ENCODE data around the gene RAPGEF4. TPM values are rescaled to one million over a fixed set of nuclear protein-coding genes. Genes with fewer than 3 reads are reported as not detected.

RAPGEF4 gene
- total and polyA plus RNA-seq, 2 of the 8 experiments (the other 6 are each of a cell fraction or from before 2014, with no cell fraction given), result 1.2 to 2.6 TPM

GRCh38 chr2:172855588-172855987, 119.9 kb downstream of the RAPGEF4 start:
- no peak overlapping the region for H4K5ac ChIP-seq (ENCODE audit: insufficient read length, low read depth, low read length)
- H3K27ac ChIP-seq (ENCODE audit: low read depth, low read length), result no peak overlapping the region
- H3K79me1 ChIP-seq (ENCODE audit: low read depth, low read length), result no peaks in the 10 kb centered on the region
- H3K4me3 ChIP-seq (ENCODE audit: extremely low read depth in 1 of 4, insufficient read depth in 2 of 4, low read depth in 3 of 4, low read length in 4 of 4), result no peak overlapping the region
- H3K9me3 ChIP-seq (ENCODE audit: insufficient read depth in 2 of 2, low read depth in 1 of 2, low read length in 1 of 2), result peaks cover 0 to 5% of the 10 kb centered on the region in 2 experiments; a peak in 2 of 4 replicates
- H3K9ac ChIP-seq (replicated peaks in 1 of 4; ENCODE audit: extremely low read depth in 1 of 4, low read depth in 3 of 4, low read length in 3 of 4), result no peak overlapping the region
- no peak overlapping the region for H3K4me2 ChIP-seq (ENCODE audit: insufficient read depth in 1 of 2, low read depth in 2 of 2, low read length in 2 of 2)
- H3K36me3 ChIP-seq (ENCODE audit: control insufficient read depth in 2 of 4, insufficient read depth in 4 of 4, low read length in 3 of 4), result no peaks in the 10 kb centered on the region
- H2BK12ac ChIP-seq (ENCODE audit: low read depth, low read length), result no peak overlapping the region
- H2AK5ac ChIP-seq (ENCODE audit: low read depth, low read length), result no peak overlapping the region
- H3K4ac ChIP-seq (replicated peaks; ENCODE audit: insufficient read length, low read depth, low read length), result no peak overlapping the region
- no peak overlapping the region for H3K18ac ChIP-seq (ENCODE audit: extremely low read depth, low read length)
- no peak overlapping the region for H2AFZ ChIP-seq (ENCODE audit: low read length)
- H2BK5ac ChIP-seq (ENCODE audit: low read depth, low read length), result no peak overlapping the region
- FAIRE-seq (no peak), DNase-seq (ENCODE audit: low read depth in 1 of 2, low spot score in 2 of 2) (no peak)
- no peak overlapping the region for H2BK15ac ChIP-seq (ENCODE audit: low read length)
- H3K27me3 ChIP-seq (replicated peaks in 1 of 4; ENCODE audit: control insufficient read depth in 3 of 4, extremely low read depth in 1 of 4, insufficient read depth in 3 of 4, low read length in 3 of 4), result no peaks in the 10 kb centered on the region
- H4K20me1 ChIP-seq (replicated peaks in 1 of 2; ENCODE audit: control insufficient read depth in 1 of 2, insufficient read depth in 2 of 2, low read length in 2 of 2), result no peaks in the 10 kb centered on the region
- no peaks in the 10 kb centered on the region for H3K79me2 ChIP-seq (ENCODE audit: control insufficient read depth in 1 of 2, insufficient read depth in 2 of 2, low read length in 2 of 2)
- H2BK20ac ChIP-seq (ENCODE audit: low read length), result no peak overlapping the region
- H4K8ac ChIP-seq (ENCODE audit: extremely low read depth, insufficient read depth, low read length), result no peak overlapping the region
- H3K56ac ChIP-seq (replicated peaks; ENCODE audit: insufficient read length, low read depth, low read length), result no peak overlapping the region
- CTCF ChIA-PET (ENCODE audit: partially characterized antibody), result interaction anchor here (1.2 kb wide), 1 partner anchor 10 kb away, joined by 4 read pairs; no protein-coding TSS in a partner anchor
- no peaks in the 10 kb centered on the region for H3K4me1 ChIP-seq (replicated peaks in 1 of 4; ENCODE audit: control insufficient read depth in 3 of 4, insufficient read depth in 4 of 4, low read length in 3 of 4)
- H2BK120ac ChIP-seq (replicated peaks; ENCODE audit: low read depth, low read length), result no peak overlapping the region
- H4K91ac ChIP-seq (replicated peaks; ENCODE audit: insufficient read length, low read length), result no peak overlapping the region
- TF ChIP-seq POLR2A (IDR thresholded peaks at IDR 0.05; ENCODE audit: control extremely low read depth in 1 of 2, low read depth in 2 of 2, low read length in 2 of 2) (no peak), RFX5 (IDR thresholded peaks at IDR 0.05; ENCODE audit: borderline replicate concordance, low read depth, low read length) (no peak), GTF2F1 (IDR thresholded peaks at IDR 0.05; ENCODE audit: borderline replicate concordance, low read depth, low read length) (no peak), PHF8 (conservative IDR thresholded peaks at IDR 0.05; ENCODE audit: low read depth, low read length) (no peak), TAF1 (IDR thresholded peaks at IDR 0.05; ENCODE audit: low read depth, low read length) (no peak), CBX5 (IDR thresholded peaks at IDR 0.05; ENCODE audit: low read depth, low read length) (no peak), FOSL1 (IDR thresholded peaks at IDR 0.05; ENCODE audit: insufficient read depth, low read depth, low read length) (no peak), CEBPB (IDR thresholded peaks at IDR 0.05; ENCODE audit: low read depth, low read length) (no peak)
- H3K23me2 ChIP-seq (ENCODE audit: low read depth, low read length), result no peaks in the 10 kb centered on the region
- no peak overlapping the region for H3K14ac ChIP-seq (ENCODE audit: insufficient read length)
- POLR2A ChIA-PET (ENCODE audit: partially characterized antibody), result no interaction called here
- H3K23ac ChIP-seq (ENCODE audit: insufficient read length), result no peak overlapping the region

Data from H1 (cell line).